Right atrium auricular region (tissue), 2 donors: ENCODE results near the gene GNAI2. TPM values are rescaled to one million over a fixed set of nuclear protein-coding genes. Genes with fewer than 3 reads are reported as not detected.

Experiments used
- DNase-seq: peaks from one replicate; pipeline ENCODE4 v3.0.0-alpha.2; 2019; ENCODE audit warnings: low spot score
- H3K27ac ChIP-seq, 2 donors: fragments of 200-600 bp; sonication (generic); 1 replicate in 1 of 2; 2 replicates in 1 of 2; pipeline ENCODE4 v1.5.1; 2016 to 2019
- H3K27me3 ChIP-seq, 2 donors: fragments of 200-600 bp; sonication (generic); one replicate each; pipeline versions ENCODE4 v1.5.1 to v1.6.0; 2017 to 2019
- H3K36me3 ChIP-seq: fragments of 200-600 bp; sonication (generic); one replicate; pipeline ENCODE4 v1.5.1; 2016
- H3K4me1 ChIP-seq, 2 donors: fragments of 200-600 bp; sonication (generic); one replicate each; pipeline versions ENCODE4 v1.5.1 to v1.6.0; 2017 to 2019
- H3K4me3 ChIP-seq, 2 donors: fragments of 200-600 bp; sonication (generic); 1 replicate in 1 of 2; 2 replicates in 1 of 2; pipeline ENCODE4 v1.5.1; 2017 to 2019; ENCODE audit warnings: mild to moderate bottlenecking in 1 of 2, moderate library complexity in 1 of 2
- H3K9me3 ChIP-seq, 2 donors: fragments of 200-600 bp; sonication (generic); one replicate each; pipeline ENCODE4 v1.5.1; 2019
- CTCF ChIP-seq, 2 donors: fragments of 200-600 bp; sonication (generic); IDR thresholded peaks; one replicate each; pipeline ENCODE4 v1.5.1; 2019; ENCODE audit warnings: antibody characterized with exemption in 2 of 2
- total RNA-seq, 2 donors: library from RNA; depleted of rRNA; stranded (reverse); fragments of >200 nt; gene quantifications; one replicate each; pipeline ENCODE4 v1.1.0, GENCODE V29; 2016

Gene GNAI2
- total RNA-seq, 2 donors from 2014 or later, result 72.1 to 127 TPM

- no peak for DNase-seq
- Histone ChIP-seq H3K9me3 (no peaks in the 10 kb centered on the region), H3K4me1 (peaks cover 0 to 58% of the 10 kb centered on the region in 2 donors), H3K27ac (peak overlapping the region; percentile 94 to 95), H3K4me3 (peak overlapping the region; percentile 82 to 92), H3K27me3 (no peaks in the 10 kb centered on the region), H3K36me3 (peaks cover 13% of the 10 kb centered on the region)
- no peak for TF ChIP-seq CTCF (IDR thresholded peaks at IDR 0.05)
Observed at GRCh38 chr3:50236484-50237132, 604 bp downstream of the GNAI2 start.

- no peak for TF ChIP-seq CTCF (IDR thresholded peaks at IDR 0.05)
- Histone ChIP-seq H3K4me3 (peak overlapping the region; percentile 82 to 92), H3K27me3 (no peaks in the 10 kb centered on the region), H3K4me1 (peaks cover 0 to 64% of the 10 kb centered on the region in 2 donors), H3K36me3 (peaks cover 13% of the 10 kb centered on the region), H3K9me3 (no peaks in the 10 kb centered on the region), H3K27ac (peak overlapping the region; percentile 94 to 95)
- DNase-seq, result no peak
Observed at GRCh38 chr3:50237133-50237651, 1.2 kb downstream of the GNAI2 start.

GRCh38 chr3:50237754-50238548 is 1.9 kb downstream of the GNAI2 start:
- TF ChIP-seq CTCF (IDR thresholded peaks at IDR 0.05), result no peak
- peaks cover 0 to 72% of the 10 kb centered on the region in 2 donors for H3K4me1 ChIP-seq
- peak; percentile 92 for DNase-seq
- H3K27me3 ChIP-seq, result no peaks in the 10 kb centered on the region
- H3K27ac ChIP-seq, result peak overlapping the region; percentile 94 to 95
- peaks cover 13% of the 10 kb centered on the region for H3K36me3 ChIP-seq
- H3K9me3 ChIP-seq, result no peaks in the 10 kb centered on the region
- H3K4me3 ChIP-seq, result peak overlapping the region; percentile 82 to 92

- H3K27me3 ChIP-seq, result no peaks in the 10 kb centered on the region
- H3K9me3 ChIP-seq, result no peaks in the 10 kb centered on the region
- H3K36me3 ChIP-seq, result peaks cover 13% of the 10 kb centered on the region
- H3K4me3 ChIP-seq, result peak overlapping the region; percentile 82 to 92
- H3K27ac ChIP-seq, result peak overlapping the region; percentile 94 to 95
- peaks cover 0 to 78% of the 10 kb centered on the region in 2 donors for H3K4me1 ChIP-seq
- TF ChIP-seq CTCF (IDR thresholded peaks at IDR 0.05), result no peak
- peak; percentile 88 for DNase-seq
Observed at GRCh38 chr3:50238549-50239026, 2.6 kb downstream of the GNAI2 start.

GRCh38 chr3:50239649-50240048 is 3.6 kb downstream of the GNAI2 start:
- no peaks in the 10 kb centered on the region for H3K27me3 ChIP-seq
- TF ChIP-seq CTCF (IDR thresholded peaks at IDR 0.05), result no peak
- H3K4me1 ChIP-seq, result peaks cover 0 to 85% of the 10 kb centered on the region in 2 donors
- peak overlapping the region; percentile 94 to 95 for H3K27ac ChIP-seq
- peaks cover 13% of the 10 kb centered on the region for H3K36me3 ChIP-seq
- no peaks in the 10 kb centered on the region for H3K9me3 ChIP-seq
- no peak overlapping the region for H3K4me3 ChIP-seq
- DNase-seq, result no peak
